HG02938 (cell line): ENCODE data around the gene AACS.

Experiments
- ATAC-seq: cut with Tn5 transposase; IDR thresholded peaks from one replicate; pipeline ENCODE4 v1.9.1; 2021; ENCODE audit warnings: mild to moderate bottlenecking, moderate library complexity; ENCODE audit not compliant: unreplicated experiment

The AACS gene

GRCh38 chr12:125183187-125184067, 118.2 kb downstream of the AACS start:
- ATAC-seq: peak; percentile 83

- no peak for ATAC-seq
These were observed 119.2 kb downstream of the AACS start for GRCh38 chr12:125184213-125184967.

- ATAC-seq: no peak
These were observed 120.1 kb downstream of the AACS start for GRCh38 chr12:125185311-125185739.

- ATAC-seq: no peak
These were observed 120.7 kb downstream of the AACS start, which contains the start of gene TMEM132B for GRCh38 chr12:125185740-125186470. Gene TMEM132B, plus strand, starts transcription at chr12:125186386.

GRCh38 chr12:125186471-125187147, 121.4 kb downstream of the AACS start:
- no peak for ATAC-seq

GRCh38 chr12:125187148-125187745, 122.0 kb downstream of the AACS start:
- no peak for ATAC-seq

GRCh38 chr12:125187780-125188741, 122.8 kb downstream of the AACS start:
- no peak for ATAC-seq

GRCh38 chr12:125189015-125189414, 123.8 kb downstream of the AACS start:
- ATAC-seq: no peak

GRCh38 chr12:125189502-125189901, 124.3 kb downstream of the AACS start:
- ATAC-seq: no peak

GRCh38 chr12:125191361-125192087, 126.3 kb downstream of the AACS start:
- no peak for ATAC-seq

GRCh38 chr12:125192690-125193221, 127.5 kb downstream of the AACS start:
- no peak for ATAC-seq
